ENCODE data around the gene FHIT.

Gene FHIT

GRCh38 chr3:59733041-59733809, 1518.0 kb downstream of the FHIT start:
- H3K4me3 ChIP-seq (ENCODE audit: low read length), result no peak overlapping the region
- no peak for TF ChIP-seq CTCF (conservative IDR thresholded peaks at IDR 0.05; ENCODE audit: low read depth, low read length)
- DNase-seq (ENCODE audit: low read depth), result no peak

DNA sequence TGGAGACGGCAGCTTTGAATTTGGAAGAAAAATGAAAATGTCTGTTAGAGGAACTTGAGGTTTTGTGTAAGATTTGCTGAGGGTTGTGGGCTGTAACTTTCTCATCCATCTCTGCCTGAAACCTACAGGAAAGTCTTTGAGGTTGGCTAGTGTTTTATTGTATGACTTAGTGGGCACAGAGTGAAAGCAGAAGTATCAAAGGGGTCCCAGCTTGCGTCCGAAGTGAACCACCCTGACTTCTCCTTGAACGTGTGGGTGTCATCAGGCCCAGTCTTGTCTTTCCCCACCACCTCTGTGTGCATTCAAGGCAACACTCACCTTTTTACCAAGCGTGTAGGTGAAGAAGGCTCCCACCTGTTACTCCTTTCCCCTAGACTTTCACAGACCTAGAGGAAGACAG, 1519.3 kb downstream of the FHIT start:
- no peak overlapping the region for H3K4me3 ChIP-seq (ENCODE audit: low read length)
- TF ChIP-seq CTCF (conservative IDR thresholded peaks at IDR 0.05; ENCODE audit: low read depth, low read length), result no peak
- DNase-seq (ENCODE audit: low read depth), result no peak

DNA sequence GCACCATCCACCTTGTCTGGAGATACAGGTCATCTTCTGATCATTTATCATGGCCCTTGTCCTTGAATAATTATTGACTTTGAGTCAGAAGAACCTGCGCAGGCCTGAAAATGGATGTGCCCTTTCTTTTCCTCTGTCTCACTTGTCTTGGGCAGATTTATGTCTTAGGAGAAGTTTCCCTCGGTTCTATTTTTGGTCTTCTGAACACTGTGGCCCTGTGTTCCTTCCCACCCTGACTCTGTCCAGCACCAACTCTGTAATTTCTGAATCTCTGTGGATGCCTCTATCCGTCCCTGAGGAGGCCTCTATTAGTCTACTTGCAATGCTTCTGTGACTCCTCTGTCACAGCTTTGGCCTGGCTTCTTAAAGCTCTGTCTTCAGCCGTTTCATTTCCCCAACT, 1520.7 kb downstream of the FHIT start:
- no peak for TF ChIP-seq CTCF (conservative IDR thresholded peaks at IDR 0.05; ENCODE audit: low read depth, low read length)
- DNase-seq (ENCODE audit: low read depth), result no peak

DNA sequence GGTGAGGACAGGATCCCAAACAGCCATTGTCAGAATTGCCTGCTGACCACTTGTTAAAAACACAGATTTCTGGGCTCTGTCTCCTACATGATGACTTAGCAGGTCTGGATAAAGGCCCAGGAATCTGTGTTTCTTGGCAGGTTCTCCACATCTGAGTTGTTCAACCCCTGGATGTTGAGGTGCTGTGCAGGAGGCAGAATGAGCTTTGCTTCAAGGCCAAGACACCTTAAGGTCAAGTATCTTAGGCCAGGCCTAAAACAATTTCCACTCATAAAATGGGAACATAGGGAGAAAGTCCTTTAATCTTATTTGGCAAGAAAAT, 1522.7 kb downstream of the FHIT start:
- no peak for DNase-seq (ENCODE audit: low read depth)
- no peak for TF ChIP-seq CTCF (conservative IDR thresholded peaks at IDR 0.05; ENCODE audit: low read depth, low read length)
- H3K4me3 ChIP-seq (ENCODE audit: low read length), result no peak overlapping the region

More for the DNA sequence above, 1520.7 kb downstream of the FHIT start:
- H3K4me3 ChIP-seq (ENCODE audit: low read length), result no peak overlapping the region

- TF ChIP-seq CTCF (conservative IDR thresholded peaks at IDR 0.05; ENCODE audit: low read depth, low read length), result no peak
- DNase-seq (ENCODE audit: low read depth), result no peak
- H3K4me3 ChIP-seq (ENCODE audit: low read length), result no peak overlapping the region
Measured at GRCh38 chr3:59727902-59728586, 1523.2 kb downstream of the FHIT start.

DNA sequence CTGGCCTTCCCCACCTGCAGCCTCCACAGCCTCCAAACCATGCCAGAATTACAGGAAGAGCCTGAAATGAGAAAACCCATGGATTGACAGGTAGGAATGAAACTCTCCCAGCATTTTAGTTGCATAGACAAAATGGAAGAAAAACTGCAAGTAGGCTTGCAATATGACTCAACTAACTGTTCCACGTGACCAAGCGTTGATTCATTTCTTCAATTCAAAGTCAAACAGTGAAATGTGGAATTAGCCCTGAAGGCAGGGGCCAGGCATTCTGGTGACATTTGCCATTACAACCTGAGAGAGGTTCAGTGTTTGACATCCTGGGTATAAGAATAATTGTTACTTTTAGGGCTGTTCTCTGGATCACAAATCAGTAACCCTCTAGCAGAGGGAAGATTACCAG, 1525.0 kb downstream of the FHIT start:
- no peak for DNase-seq (ENCODE audit: low read depth)
- TF ChIP-seq CTCF (conservative IDR thresholded peaks at IDR 0.05; ENCODE audit: low read depth, low read length), result no peak
- H3K4me3 ChIP-seq (ENCODE audit: low read length), result no peak overlapping the region

- DNase-seq (ENCODE audit: low read depth), result no peak
- H3K4me3 ChIP-seq (ENCODE audit: low read length), result no peak overlapping the region
- TF ChIP-seq CTCF (conservative IDR thresholded peaks at IDR 0.05; ENCODE audit: low read depth, low read length), result no peak
Measured at GRCh38 chr3:59717679-59718205, 1533.5 kb downstream of the FHIT start.
